ENCODE data around the gene SH2D1A. TPM values are rescaled to one million over a fixed set of nuclear protein-coding genes. Genes with fewer than 3 reads are reported as not detected.

The SH2D1A gene
- total RNA-seq, 2 experiments from 2014 or later = 26.8 to 32.5 TPM

DNA sequence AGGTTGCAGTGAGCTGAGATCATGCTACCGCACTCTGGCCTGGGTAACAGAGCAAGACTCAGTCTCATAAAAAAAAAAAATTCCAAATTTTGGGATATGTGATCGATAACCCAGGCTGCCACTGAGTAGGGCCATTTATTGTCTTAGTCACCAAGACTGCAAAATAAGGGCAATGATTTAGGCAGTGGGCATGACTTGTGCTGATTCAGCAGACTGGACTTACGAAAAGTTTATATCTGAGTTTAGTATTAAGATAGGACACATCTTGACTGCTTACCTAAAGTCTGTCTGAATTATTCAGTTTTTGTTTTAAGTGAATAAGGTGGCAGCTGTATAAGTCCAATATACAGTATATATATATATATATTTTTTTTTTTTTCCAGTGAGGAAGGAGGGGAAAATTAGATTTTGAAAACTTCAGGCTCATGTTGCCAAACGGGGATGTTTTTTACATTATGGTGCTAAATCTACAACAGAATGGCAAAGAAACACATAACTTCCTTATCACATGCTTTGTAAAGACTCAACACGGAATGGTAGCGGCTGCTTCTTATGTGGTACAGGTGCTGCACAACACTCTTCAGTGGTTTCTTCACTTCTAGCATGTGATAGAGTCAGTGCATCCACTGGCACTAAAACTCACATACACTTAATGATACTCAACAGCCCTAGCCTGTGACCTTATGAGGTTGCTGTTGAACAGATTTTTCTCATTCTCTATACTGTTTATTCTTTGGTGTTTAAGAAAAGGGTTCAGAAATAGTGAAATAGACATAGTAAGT is 7.4 kb upstream of the SH2D1A start:
- Mint-ChIP-seq H3K36me3 (ENCODE audit: low read depth) (no peaks in the 10 kb centered on the region), H3K4me3 (no peak overlapping the region), H3K27me3 (no peaks in the 10 kb centered on the region), H3K4me1 (peaks cover 61% of the 10 kb centered on the region), H3K9me3 (ENCODE audit: low read depth) (no peaks in the 10 kb centered on the region), H3K27ac (peak overlapping the region; percentile 42)
- DNase-seq (no peak), ATAC-seq (peak; percentile 20)
- POLR2A ChIA-PET = no interaction called here
- intact Hi-C loops (cut with DNase I, micrococcal nuclease) = no loop called here
- CTCF ChIA-PET = no interaction called here

DNA sequence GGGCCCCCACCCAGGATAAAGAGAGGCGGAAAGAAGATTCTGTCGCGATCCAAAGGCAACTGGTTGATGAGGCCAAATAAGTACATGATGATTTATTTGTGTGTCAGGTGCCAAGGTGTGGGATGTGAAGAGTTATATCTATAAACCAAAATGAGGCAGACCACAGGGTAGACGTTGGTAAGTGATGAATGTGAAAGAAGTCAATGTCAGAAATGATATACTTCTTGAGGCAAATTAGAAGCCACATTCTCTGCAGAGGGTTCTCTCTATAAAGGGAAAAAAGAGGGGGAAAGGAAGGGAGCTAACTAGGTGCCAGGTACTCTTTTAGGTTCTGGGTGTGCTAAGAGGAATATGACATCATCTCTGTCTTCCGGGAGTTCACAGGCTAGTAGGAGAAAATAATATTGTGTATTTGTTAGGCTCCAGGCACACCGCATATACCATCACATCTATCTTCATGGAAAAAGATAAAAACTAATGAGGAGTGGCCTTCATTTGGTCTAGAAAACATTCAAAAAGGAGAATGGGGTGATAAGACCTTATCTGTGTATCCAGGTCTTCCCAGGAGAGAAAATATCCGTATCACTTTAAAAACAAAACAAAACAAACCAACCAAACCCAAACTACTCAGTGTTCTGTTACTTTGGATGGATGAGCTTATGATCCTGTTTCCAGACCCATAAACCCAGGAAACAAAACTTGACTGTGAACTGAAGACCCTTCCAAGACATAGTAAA is 4.8 kb upstream of the SH2D1A start:
- DNase-seq = no peak
- POLR2A ChIA-PET = interaction anchor here (0.5 kb wide), 1 partner anchor 101 kb away, joined by 9 read pairs; no protein-coding TSS in a partner anchor
- H3K9me3 Mint-ChIP-seq (ENCODE audit: low read depth) = no peaks in the 10 kb centered on the region
- CTCF ChIA-PET = interaction anchor here (1.1 to 3.0 kb wide), 2 partner anchors 13 to 124 kb away, joined by 3 to 14 read pairs; no protein-coding TSS in a partner anchor
- ATAC-seq = peak; percentile 23
- H3K4me1 Mint-ChIP-seq = peaks cover 71% of the 10 kb centered on the region
- H3K36me3 Mint-ChIP-seq (ENCODE audit: low read depth) = no peaks in the 10 kb centered on the region
- peak overlapping the region; percentile 45 for H3K4me3 Mint-ChIP-seq
- H3K27me3 Mint-ChIP-seq = no peaks in the 10 kb centered on the region
- H3K27ac Mint-ChIP-seq = peak overlapping the region; percentile 89
- intact Hi-C loops (cut with DNase I, micrococcal nuclease) = loop anchor here in 1 of 2 experiments (5.0 to 10.0 kb wide), 2 partner anchors 59 to 953 kb away; no protein-coding TSS in a partner anchor

DNA sequence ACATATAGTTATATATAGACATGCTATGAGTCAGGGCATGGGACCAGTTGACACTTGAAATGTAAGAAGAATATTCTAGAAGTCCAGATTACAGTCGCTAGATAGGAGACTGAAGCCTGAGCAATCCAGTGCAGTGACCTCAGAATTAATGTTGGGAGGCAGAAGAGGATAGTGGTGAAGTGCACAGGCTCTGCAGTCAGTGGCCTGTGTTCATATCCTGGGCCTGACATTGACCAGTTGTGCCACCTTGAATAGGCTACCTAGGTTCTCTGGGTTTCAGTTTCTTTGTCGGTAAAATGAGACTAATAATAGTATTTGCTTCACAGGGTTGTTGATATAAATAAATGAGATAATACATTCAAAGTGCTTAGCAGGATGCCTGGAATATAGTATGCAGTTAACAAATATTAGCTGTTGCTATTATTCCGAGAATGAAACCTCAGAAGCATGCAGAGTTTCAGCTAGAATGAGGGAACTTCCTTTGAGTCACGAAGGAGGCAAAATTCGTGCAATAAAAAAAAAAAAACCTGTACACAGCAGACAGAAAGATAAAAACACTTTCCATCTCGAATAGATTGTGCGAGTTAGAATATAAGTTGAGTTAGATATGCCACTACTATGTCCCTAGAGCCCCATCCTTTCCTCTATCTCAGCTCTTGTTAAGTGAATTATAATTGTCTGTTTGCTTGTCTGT is 4.0 kb upstream of the SH2D1A start:
- ATAC-seq (no peak), DNase-seq (no peak)
- ChIA-PET CTCF (interaction anchor here (1.1 to 3.0 kb wide), 3 partner anchors 12 to 125 kb away, joined by 3 to 14 read pairs (median 4); no protein-coding TSS in a partner anchor), POLR2A (interaction anchor here (0.5 to 1.3 kb wide), 3 partner anchors 41 to 101 kb away, joined by 3 to 9 read pairs (median 4); no protein-coding TSS in a partner anchor)
- Mint-ChIP-seq H3K27ac (peak overlapping the region; percentile 89), H3K27me3 (no peaks in the 10 kb centered on the region), H3K9me3 (ENCODE audit: low read depth) (no peaks in the 10 kb centered on the region), H3K4me3 (peak overlapping the region; percentile 45), H3K4me1 (peaks cover 68% of the 10 kb centered on the region), H3K36me3 (ENCODE audit: low read depth) (peaks cover 2% of the 10 kb centered on the region)
- intact Hi-C loops (cut with DNase I, micrococcal nuclease) = loop anchor here in 1 of 2 experiments (5.0 to 10.0 kb wide), 2 partner anchors 60 to 952 kb away; no protein-coding TSS in a partner anchor

DNA sequence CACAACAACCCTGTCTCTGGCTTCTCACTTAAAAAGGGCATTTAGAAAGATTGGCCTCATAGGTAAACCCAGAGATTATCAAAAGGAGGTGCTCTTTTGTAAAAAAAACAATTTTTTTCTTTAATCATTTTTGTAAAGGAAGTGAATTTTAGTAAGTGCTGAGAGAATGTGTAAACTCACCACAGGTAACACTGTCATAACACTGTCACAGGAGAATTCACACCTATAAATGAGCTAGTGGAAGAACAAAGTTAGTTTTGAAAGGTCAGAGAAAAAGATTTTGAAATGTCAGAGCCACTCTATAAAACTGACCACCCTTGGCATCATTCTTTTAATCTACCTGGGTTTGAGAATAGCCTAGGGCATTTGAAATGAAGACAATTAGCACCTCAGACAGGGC is 3.3 kb upstream of the SH2D1A start:
- DNase-seq (no peak), ATAC-seq (no peak)
- Mint-ChIP-seq H3K27ac (peak overlapping the region; percentile 89), H3K27me3 (no peaks in the 10 kb centered on the region), H3K4me1 (peaks cover 62% of the 10 kb centered on the region), H3K9me3 (ENCODE audit: low read depth) (no peaks in the 10 kb centered on the region), H3K36me3 (ENCODE audit: low read depth) (peaks cover 2% of the 10 kb centered on the region), H3K4me3 (peak overlapping the region; percentile 45)
- POLR2A ChIA-PET = interaction anchor here (0.9 to 1.3 kb wide), 2 partner anchors 41 to 77 kb away, joined by 3 to 4 read pairs; no protein-coding TSS in a partner anchor
- intact Hi-C loops (cut with DNase I, micrococcal nuclease) = loop anchor here in 1 of 2 experiments (5.0 to 10.0 kb wide), 2 partner anchors 61 to 952 kb away; no protein-coding TSS in a partner anchor
- CTCF ChIA-PET = interaction anchor here (1.5 to 3.0 kb wide), 2 partner anchors 105 to 125 kb away, joined by 4 to 14 read pairs; no protein-coding TSS in a partner anchor

- CTCF ChIA-PET = interaction anchor here (1.5 kb wide), 1 partner anchor 10 kb away, joined by 3 read pairs; no protein-coding TSS in a partner anchor
- H3K36me3 Mint-ChIP-seq (ENCODE audit: low read depth) = peaks cover 2% of the 10 kb centered on the region
- POLR2A ChIA-PET = no interaction called here
- H3K4me3 Mint-ChIP-seq = peak overlapping the region; percentile 60
- ATAC-seq (no peak), DNase-seq (peak; percentile 38)
- intact Hi-C loops (cut with DNase I, micrococcal nuclease) = loop anchor here in 1 of 2 experiments (5.0 to 10.0 kb wide), 2 partner anchors 62 to 951 kb away; no protein-coding TSS in a partner anchor
- peaks cover 59% of the 10 kb centered on the region for H3K4me1 Mint-ChIP-seq
- H3K27me3 Mint-ChIP-seq = no peaks in the 10 kb centered on the region
- no peaks in the 10 kb centered on the region for H3K9me3 Mint-ChIP-seq (ENCODE audit: low read depth)
- H3K27ac Mint-ChIP-seq = peak overlapping the region; percentile 90
Observed at GRCh38 chrX:124344246-124344645, 2.1 kb upstream of the SH2D1A start.

GRCh38 chrX:124346877-124347241 is 496 bp downstream of the SH2D1A start:
- Mint-ChIP-seq H3K9me3 (ENCODE audit: low read depth) (no peaks in the 10 kb centered on the region), H3K4me1 (peaks cover 44% of the 10 kb centered on the region), H3K4me3 (peak overlapping the region; percentile 88), H3K36me3 (ENCODE audit: low read depth) (peaks cover 3% of the 10 kb centered on the region), H3K27me3 (no peaks in the 10 kb centered on the region), H3K27ac (peak overlapping the region; percentile 95)
- ChIA-PET CTCF (interaction anchor here (0.6 to 1.5 kb wide), 6 partner anchors 9 to 130 kb away, joined by 3 to 4 read pairs (median 3); no protein-coding TSS in a partner anchor), POLR2A (no interaction called here)
- ATAC-seq = peak; percentile 1
- DNase-seq = no peak
- intact Hi-C loops (cut with DNase I, micrococcal nuclease) = loop anchor here (1.0 to 10.0 kb wide), 11 partner anchors 11 to 948 kb away; partner anchors contain the start of gene STAG2 (in 1 of the 2)

DNA sequence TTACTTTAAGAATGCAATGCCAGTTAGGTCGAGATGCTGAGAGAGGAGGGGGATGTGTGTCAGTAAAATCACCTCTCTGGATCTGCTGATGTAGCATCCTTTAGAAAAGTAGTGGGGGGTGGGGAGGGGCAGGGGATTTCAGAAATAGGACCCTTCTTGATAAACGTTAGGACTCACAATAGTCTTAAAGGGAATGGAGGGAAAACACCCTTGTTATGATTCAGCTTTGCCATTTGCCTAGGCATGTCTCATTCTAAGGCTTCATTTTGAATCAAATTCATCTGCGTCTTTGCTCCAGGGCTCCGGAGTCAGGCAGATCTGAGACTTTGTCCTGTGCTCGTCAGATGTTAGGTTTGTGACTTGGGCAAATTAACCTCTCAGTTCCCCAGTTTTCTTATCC is 879 bp downstream of the SH2D1A start:
- H3K4me3 Mint-ChIP-seq = peak overlapping the region; percentile 88
- DNase-seq = peak; percentile 66
- peak; percentile 66 for ATAC-seq

DNA sequence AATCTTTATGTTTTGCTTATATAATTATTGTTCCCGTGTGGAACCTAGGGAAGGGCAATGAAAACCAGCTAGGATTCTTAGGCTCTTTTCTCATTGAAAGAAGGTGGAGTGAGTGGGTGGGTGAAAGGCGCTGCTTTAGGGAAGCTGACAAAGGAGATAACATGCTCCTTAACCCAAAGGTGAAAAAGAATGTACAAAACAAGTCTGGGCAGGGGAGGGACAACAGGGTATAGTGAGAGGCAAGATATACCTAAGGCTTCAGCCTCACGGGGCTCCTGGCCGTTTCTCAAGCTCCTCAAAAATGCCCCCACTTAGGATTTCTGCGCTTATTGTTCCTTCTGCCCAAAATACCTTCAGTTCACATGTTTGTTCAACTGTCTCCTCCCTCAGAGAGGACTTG is 1.8 kb downstream of the SH2D1A start:
- Mint-ChIP-seq H3K27me3 (no peaks in the 10 kb centered on the region), H3K4me1 (peaks cover 37% of the 10 kb centered on the region), H3K36me3 (ENCODE audit: low read depth) (peaks cover 3% of the 10 kb centered on the region), H3K9me3 (ENCODE audit: low read depth) (no peaks in the 10 kb centered on the region), H3K27ac (peak overlapping the region; percentile 95), H3K4me3 (peak overlapping the region; percentile 88)
- intact Hi-C loops (cut with DNase I, micrococcal nuclease) = loop anchor here (5.0 to 10.0 kb wide), 4 partner anchors 66 to 947 kb away; partner anchors contain the start of gene STAG2 (in 1 of the 2)
- ChIA-PET POLR2A (interaction anchor here (1.0 kb wide), 2 partner anchors 10 to 45 kb away, joined by 3 to 7 read pairs; no protein-coding TSS in a partner anchor), CTCF (interaction anchor here (0.6 to 1.3 kb wide), 3 partner anchors 46 to 137 kb away, joined by 3 read pairs; no protein-coding TSS in a partner anchor)
- DNase-seq = no peak
- no peak for ATAC-seq

More for the DNA sequence above, 879 bp downstream of the SH2D1A start:
- intact Hi-C loops (cut with DNase I, micrococcal nuclease) = loop anchor here (1.0 to 10.0 kb wide), 11 partner anchors 11 to 948 kb away; partner anchors contain the start of gene STAG2 (in 1 of the 2)
- H3K36me3 Mint-ChIP-seq (ENCODE audit: low read depth) = peaks cover 3% of the 10 kb centered on the region
- no peaks in the 10 kb centered on the region for H3K9me3 Mint-ChIP-seq (ENCODE audit: low read depth)
- CTCF ChIA-PET = interaction anchor here (0.6 to 1.3 kb wide), 4 partner anchors 15 to 128 kb away, joined by 3 read pairs; no protein-coding TSS in a partner anchor
- POLR2A ChIA-PET = no interaction called here
- no peaks in the 10 kb centered on the region for H3K27me3 Mint-ChIP-seq
- peaks cover 42% of the 10 kb centered on the region for H3K4me1 Mint-ChIP-seq
- peak overlapping the region; percentile 95 for H3K27ac Mint-ChIP-seq

DNA sequence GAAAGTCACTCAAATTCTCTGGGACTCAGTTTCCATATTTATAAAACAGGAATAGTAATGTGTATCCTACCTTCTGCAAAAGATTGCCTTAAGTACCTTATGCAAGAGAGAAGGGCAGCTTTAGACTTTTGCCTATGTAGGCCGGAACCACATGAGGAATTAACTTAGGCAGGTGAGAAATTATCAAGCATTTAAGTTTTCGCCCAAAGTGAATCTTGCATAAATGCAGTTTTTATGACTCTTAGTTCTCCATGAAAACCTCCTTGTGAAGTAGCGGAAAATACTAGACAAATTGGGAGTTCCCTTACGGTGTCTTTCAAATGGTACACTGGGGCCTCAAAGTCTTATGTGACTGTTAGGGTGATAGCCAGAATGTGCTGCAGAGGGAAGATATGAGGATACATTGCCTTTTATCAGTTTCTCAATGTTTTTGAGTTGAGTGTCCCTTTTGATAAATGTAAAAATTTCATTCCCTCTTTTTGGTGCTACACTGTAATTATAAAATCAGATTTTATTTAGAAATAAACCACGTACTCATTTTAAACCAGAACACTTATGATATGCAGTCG is 2.6 kb downstream of the SH2D1A start:
- no peak for DNase-seq
- Mint-ChIP-seq H3K4me1 (peaks cover 35% of the 10 kb centered on the region), H3K27me3 (no peaks in the 10 kb centered on the region), H3K27ac (peak overlapping the region; percentile 95), H3K36me3 (ENCODE audit: low read depth) (peaks cover 3% of the 10 kb centered on the region), H3K9me3 (ENCODE audit: low read depth) (no peaks in the 10 kb centered on the region), H3K4me3 (peak overlapping the region; percentile 88)
- CTCF ChIA-PET = no interaction called here
- POLR2A ChIA-PET = interaction anchor here (1.0 kb wide), 2 partner anchors 9 to 46 kb away, joined by 3 to 7 read pairs; no protein-coding TSS in a partner anchor
- ATAC-seq = peak; percentile 28
- intact Hi-C loops (cut with DNase I, micrococcal nuclease) = loop anchor here (1.0 to 10.0 kb wide), 5 partner anchors 9 to 946 kb away; partner anchors contain the start of gene STAG2 (in 1 of the 2)

- H3K27ac Mint-ChIP-seq = peak overlapping the region; percentile 92
- intact Hi-C loops (cut with DNase I, micrococcal nuclease) = loop anchor here in 1 of 2 experiments (10.0 kb wide), 1 partner anchor 270 kb away; no protein-coding TSS in a partner anchor
- H3K4me3 Mint-ChIP-seq = peak overlapping the region; percentile 70
- peaks cover 47% of the 10 kb centered on the region for H3K4me1 Mint-ChIP-seq
- ChIA-PET CTCF (interaction anchor here (0.5 to 1.0 kb wide), 4 partner anchors 10 to 122 kb away, joined by 3 read pairs; no protein-coding TSS in a partner anchor), POLR2A (interaction anchor here (0.9 to 1.0 kb wide), 2 partner anchors 10 to 136 kb away, joined by 3 to 5 read pairs; no protein-coding TSS in a partner anchor)
- H3K27me3 Mint-ChIP-seq = no peaks in the 10 kb centered on the region
- H3K9me3 Mint-ChIP-seq (ENCODE audit: low read depth) = no peaks in the 10 kb centered on the region
- H3K36me3 Mint-ChIP-seq (ENCODE audit: low read depth) = peaks cover 5% of the 10 kb centered on the region
- no peak for DNase-seq
- ATAC-seq = no peak
Observed at GRCh38 chrX:124354648-124355047, 8.3 kb downstream of the SH2D1A start.

All from activated CD4-positive, alpha-beta T cell treated with anti-CD3 and anti-CD28 coated beads for 36 hours (primary cell).